ENCODE results near the gene ATP2B1. TPM values are rescaled to one million over a fixed set of nuclear protein-coding genes. Genes with fewer than 3 reads are reported as not detected.

The ATP2B1 gene
- total and polyA plus RNA-seq, 2 donors (not counting 1 experiment from before 2014, with no cell fraction given), result 26.1 to 238 TPM

DNA sequence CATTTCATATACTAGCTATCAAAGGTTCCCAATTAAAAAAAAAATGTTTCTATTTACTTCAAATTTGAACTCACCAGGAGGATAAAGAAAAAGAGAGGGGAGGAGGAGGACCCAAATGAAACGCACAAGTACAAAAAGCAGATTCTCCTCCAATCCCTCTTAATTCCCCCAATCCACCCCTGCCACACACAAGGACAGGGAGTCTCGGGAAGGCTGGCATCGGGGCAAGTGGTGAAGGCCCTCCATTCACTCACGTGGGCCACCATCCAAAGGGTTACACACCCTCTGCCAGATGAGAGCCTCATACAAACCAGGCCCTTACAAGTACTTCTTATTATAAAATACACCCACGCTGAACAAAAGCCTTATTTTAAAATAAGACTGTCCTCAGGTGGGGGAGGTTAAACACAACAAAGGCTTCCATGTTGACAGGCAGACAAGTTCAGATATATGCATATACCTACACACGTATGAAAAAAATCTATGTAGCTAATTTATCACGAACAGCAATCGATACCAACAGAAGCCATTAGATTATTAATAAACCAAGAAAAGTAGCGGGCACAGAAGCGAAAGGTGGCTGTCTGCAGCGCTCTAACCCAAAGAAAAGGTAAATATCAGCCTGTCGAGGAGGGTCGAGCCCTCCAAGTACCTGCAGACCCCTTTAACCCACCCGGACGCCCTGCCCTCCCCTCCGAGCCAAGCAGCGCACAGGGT lies 1.5 kb downstream of the ATP2B1 start:
- no peak for TF ChIP-seq EZH2 (IDR thresholded peaks at IDR 0.05; ENCODE audit: borderline replicate concordance, insufficient read depth, low read depth, low read length, poor library complexity, severe bottlenecking)
- TF ChIP-seq, protein P1, sequence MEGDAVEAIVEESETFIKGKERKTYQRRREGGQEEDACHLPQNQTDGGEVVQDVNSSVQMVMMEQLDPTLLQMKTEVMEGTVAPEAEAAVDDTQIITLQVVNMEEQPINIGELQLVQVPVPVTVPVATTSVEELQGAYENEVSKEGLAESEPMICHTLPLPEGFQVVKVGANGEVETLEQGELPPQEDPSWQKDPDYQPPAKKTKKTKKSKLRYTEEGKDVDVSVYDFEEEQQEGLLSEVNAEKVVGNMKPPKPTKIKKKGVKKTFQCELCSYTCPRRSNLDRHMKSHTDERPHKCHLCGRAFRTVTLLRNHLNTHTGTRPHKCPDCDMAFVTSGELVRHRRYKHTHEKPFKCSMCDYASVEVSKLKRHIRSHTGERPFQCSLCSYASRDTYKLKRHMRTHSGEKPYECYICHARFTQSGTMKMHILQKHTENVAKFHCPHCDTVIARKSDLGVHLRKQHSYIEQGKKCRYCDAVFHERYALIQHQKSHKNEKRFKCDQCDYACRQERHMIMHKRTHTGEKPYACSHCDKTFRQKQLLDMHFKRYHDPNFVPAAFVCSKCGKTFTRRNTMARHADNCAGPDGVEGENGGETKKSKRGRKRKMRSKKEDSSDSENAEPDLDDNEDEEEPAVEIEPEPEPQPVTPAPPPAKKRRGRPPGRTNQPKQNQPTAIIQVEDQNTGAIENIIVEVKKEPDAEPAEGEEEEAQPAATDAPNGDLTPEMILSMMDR (IDR thresholded peaks at IDR 0.05), result no peak
- Histone ChIP-seq H3K4me3 (ENCODE audit: control extremely low read depth in 1 of 5, extremely low read depth in 1 of 5, insufficient read depth in 1 of 5, low read depth in 2 of 5, low read length in 4 of 5) (peak overlapping the region; percentile 76 to 98 (median 84)), H3K36me3 (replicated peaks in 1 of 2; ENCODE audit: control extremely low read depth in 1 of 2, control insufficient read depth in 1 of 2, extremely low read depth in 1 of 2, insufficient read depth in 2 of 2, low read length in 1 of 2) (no peaks in the 10 kb centered on the region), H3K9ac (ENCODE audit: low read length) (peak overlapping the region; percentile 88), H3K27me3 (replicated peaks in 1 of 4; ENCODE audit: control extremely low read depth in 1 of 4, control insufficient read depth in 3 of 4, insufficient read depth in 4 of 4, low read length in 3 of 4) (no peaks in the 10 kb centered on the region), H3K79me2 (ENCODE audit: control insufficient read depth, insufficient read depth, low read length) (peaks cover 70% of the 10 kb centered on the region), H3K4me2 (replicated peaks; ENCODE audit: low read depth, low read length, poor library complexity, severe bottlenecking) (peak overlapping the region; percentile 78), H3K9me3 (ENCODE audit: control extremely low read depth in 1 of 3, control insufficient read depth in 2 of 3, insufficient read depth in 1 of 3, low read length in 2 of 3) (no peaks in the 10 kb centered on the region), H3K4me1 (ENCODE audit: control insufficient read depth in 2 of 2, insufficient read depth in 2 of 2, low read length in 2 of 2) (peaks cover 19 to 50% of the 10 kb centered on the region in 2 donors), H2AFZ (ENCODE audit: insufficient read depth, low read depth, low read length, poor library complexity, severe bottlenecking) (peak overlapping the region; percentile 5), H4K20me1 (ENCODE audit: control insufficient read depth, insufficient read depth, low read length, poor library complexity, severe bottlenecking) (peaks cover 56% of the 10 kb centered on the region), H3K27ac (ENCODE audit: low read length in 2 of 2) (peak overlapping the region; percentile 90 to 95)
- intact Hi-C loops (cut with micrococcal nuclease), result loop anchor here (1.0 to 5.0 kb wide), 3 partner anchors 9 to 355 kb away; partner anchors contain the start of gene DUSP6
- Mint-ChIP-seq H3K27me3 (no peaks in the 10 kb centered on the region), H3K4me1 (peaks cover 51% of the 10 kb centered on the region), H3K4me3 (peak overlapping the region; percentile 93), H3K27ac (peak overlapping the region; percentile 91), H3K9me3 (ENCODE audit: insufficient read depth) (no peaks in the 10 kb centered on the region)
- ChIA-PET POLR2A (interaction anchor here (0.8 kb wide), 1 partner anchor 43 kb away, joined by 3 read pairs; no protein-coding TSS in a partner anchor), CTCF (interaction anchor here (0.7 to 3.9 kb wide), 8 partner anchors 44 to 396 kb away, joined by 3 to 25 read pairs (median 4); no protein-coding TSS in a partner anchor)
- ATAC-seq (ENCODE audit: low read depth), result no peak
- WGBS (ENCODE audit: insufficient coverage), result 21% methylated on average over 11 of the region's 17 CpGs
- peak; percentile 30 for DNase-seq

DNA sequence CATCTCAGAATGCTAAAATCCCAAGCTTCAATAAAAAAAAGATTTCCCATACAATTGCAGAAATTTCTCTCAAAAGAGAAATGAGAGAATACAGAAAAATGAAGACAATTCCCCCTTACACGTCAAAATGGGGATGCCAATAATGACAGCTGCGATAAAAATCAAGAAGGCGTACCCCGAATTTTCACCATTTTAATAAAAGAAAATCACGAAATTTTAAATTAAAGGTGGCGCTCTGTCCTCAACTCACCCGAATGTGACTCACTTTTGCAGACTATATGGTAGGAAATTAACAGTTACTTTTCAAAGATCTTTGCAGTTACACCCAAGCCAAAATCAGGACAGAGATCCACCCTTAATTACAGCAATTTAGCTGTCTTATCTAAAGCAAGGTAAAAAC lies 2.1 kb downstream of the ATP2B1 start:
- Histone ChIP-seq H4K20me1 (ENCODE audit: control insufficient read depth, insufficient read depth, low read length, poor library complexity, severe bottlenecking) (peaks cover 62% of the 10 kb centered on the region), H3K4me1 (ENCODE audit: control insufficient read depth in 2 of 2, insufficient read depth in 2 of 2, low read length in 2 of 2) (peaks cover 25 to 56% of the 10 kb centered on the region in 2 donors), H3K4me2 (replicated peaks; ENCODE audit: low read depth, low read length, poor library complexity, severe bottlenecking) (peak overlapping the region; percentile 78), H3K9me3 (ENCODE audit: control extremely low read depth in 1 of 3, control insufficient read depth in 2 of 3, insufficient read depth in 1 of 3, low read length in 2 of 3) (no peaks in the 10 kb centered on the region), H2AFZ (ENCODE audit: insufficient read depth, low read depth, low read length, poor library complexity, severe bottlenecking) (no peak overlapping the region), H3K27me3 (replicated peaks in 1 of 4; ENCODE audit: control extremely low read depth in 1 of 4, control insufficient read depth in 3 of 4, insufficient read depth in 4 of 4, low read length in 3 of 4) (no peaks in the 10 kb centered on the region), H3K4me3 (ENCODE audit: control extremely low read depth in 1 of 5, extremely low read depth in 1 of 5, insufficient read depth in 1 of 5, low read depth in 2 of 5, low read length in 4 of 5) (peak overlapping the region; percentile 76 to 98 (median 84)), H3K27ac (ENCODE audit: low read length in 2 of 2) (peak overlapping the region; percentile 40 to 90), H3K36me3 (replicated peaks in 1 of 2; ENCODE audit: control extremely low read depth in 1 of 2, control insufficient read depth in 1 of 2, extremely low read depth in 1 of 2, insufficient read depth in 2 of 2, low read length in 1 of 2) (peaks cover 1% of the 10 kb centered on the region in 2 experiments), H3K79me2 (ENCODE audit: control insufficient read depth, insufficient read depth, low read length) (peaks cover 76% of the 10 kb centered on the region), H3K9ac (ENCODE audit: low read length) (peak overlapping the region; percentile 88)
- Mint-ChIP-seq H3K27me3 (no peaks in the 10 kb centered on the region), H3K27ac (peak overlapping the region; percentile 91), H3K9me3 (ENCODE audit: insufficient read depth) (no peaks in the 10 kb centered on the region), H3K4me3 (peak overlapping the region; percentile 93), H3K4me1 (peaks cover 56% of the 10 kb centered on the region)
- DNase-seq (no peak), ATAC-seq (ENCODE audit: low read depth) (no peak)
- WGBS (ENCODE audit: insufficient coverage), result 100% methylated on average over 1 of the region's 7 CpGs
- TF ChIP-seq EZH2 (IDR thresholded peaks at IDR 0.05; ENCODE audit: borderline replicate concordance, insufficient read depth, low read depth, low read length, poor library complexity, severe bottlenecking), result no peak
- TF ChIP-seq, protein P1 (IDR thresholded peaks at IDR 0.05), result no peak
- POLR2A ChIA-PET, result interaction anchor here (0.6 to 0.9 kb wide), 3 partner anchors 15 to 207 kb away, joined by 3 to 4 read pairs (median 3); no protein-coding TSS in a partner anchor
- CTCF ChIA-PET, result interaction anchor here (0.7 to 3.9 kb wide), 11 partner anchors 10 to 397 kb away, joined by 3 to 25 read pairs (median 4); no protein-coding TSS in a partner anchor
- intact Hi-C loops (cut with micrococcal nuclease), result loop anchor here (1.0 to 5.0 kb wide), 2 partner anchors 8 to 354 kb away; partner anchors contain the start of gene DUSP6
